KMS-11 (cell line): ENCODE results near the gene CSMD2.

Experiments used
- H2AFZ ChIP-seq: fragments of 200-600 bp; sonication (generic); 2 replicates; pipeline ENCODE4 v1.6.1; 2016; ENCODE audit warnings: antibody characterized with exemption, mixed run types, low read depth
- H3K27ac ChIP-seq: fragments of 200-600 bp; sonication (generic); 2 replicates; pipeline ENCODE4 v1.6.1; 2016; ENCODE audit warnings: mild to moderate bottlenecking, mixed run types
- H3K27me3 ChIP-seq: fragments of 200-600 bp; sonication (generic); 2 replicates; pipeline ENCODE4 v1.6.1; 2017; ENCODE audit warnings: mild to moderate bottlenecking, low read depth, mixed run types, moderate library complexity; ENCODE audit not compliant: insufficient read depth
- H3K36me3 ChIP-seq: fragments of 200-600 bp; sonication (generic); 2 replicates; pipeline ENCODE4 v1.6.1; 2017; ENCODE audit warnings: mild to moderate bottlenecking, mixed run types; ENCODE audit not compliant: insufficient read depth
- H3K4me1 ChIP-seq: fragments of 200-600 bp; sonication (generic); 2 replicates; pipeline ENCODE4 v1.6.1; 2016; ENCODE audit warnings: mild to moderate bottlenecking, low read depth, mixed run types; ENCODE audit not compliant: poor library complexity, severe bottlenecking
- H3K4me2 ChIP-seq: fragments of 200-600 bp; sonication (generic); 2 replicates; pipeline ENCODE4 v1.7.0; 2016; ENCODE audit warnings: mild to moderate bottlenecking, mixed run types
- H3K4me3 ChIP-seq: fragments of 200-600 bp; sonication (generic); IDR thresholded peaks from 2 replicates; pipeline ENCODE4 v1.6.1; 2017; ENCODE audit warnings: low read depth, low read length, mixed read lengths; ENCODE audit not compliant: insufficient read depth
- H3K79me2 ChIP-seq: fragments of 200-600 bp; sonication (generic); 2 replicates; pipeline ENCODE4 v1.6.1; 2016; ENCODE audit warnings: low read depth, mixed run types; ENCODE audit not compliant: insufficient read depth
- H3K9ac ChIP-seq: fragments of 200-600 bp; sonication (generic); 2 replicates; pipeline ENCODE4 v1.6.1; 2016; ENCODE audit warnings: mild to moderate bottlenecking, mixed run types
- H4K20me1 ChIP-seq: fragments of 200-600 bp; sonication (generic); 2 replicates; pipeline ENCODE4 v1.6.1; 2016; ENCODE audit warnings: mild to moderate bottlenecking, mixed run types; ENCODE audit not compliant: insufficient read depth
- CTCF ChIP-seq: fragments of 200-600 bp; sonication (generic); conservative IDR thresholded peaks from 2 replicates; pipeline ENCODE4 v1.6.1; 2017; ENCODE audit warnings: low read depth, mild to moderate bottlenecking, antibody characterized with exemption, low read length, moderate library complexity, mixed read lengths

The CSMD2 gene

DNA sequence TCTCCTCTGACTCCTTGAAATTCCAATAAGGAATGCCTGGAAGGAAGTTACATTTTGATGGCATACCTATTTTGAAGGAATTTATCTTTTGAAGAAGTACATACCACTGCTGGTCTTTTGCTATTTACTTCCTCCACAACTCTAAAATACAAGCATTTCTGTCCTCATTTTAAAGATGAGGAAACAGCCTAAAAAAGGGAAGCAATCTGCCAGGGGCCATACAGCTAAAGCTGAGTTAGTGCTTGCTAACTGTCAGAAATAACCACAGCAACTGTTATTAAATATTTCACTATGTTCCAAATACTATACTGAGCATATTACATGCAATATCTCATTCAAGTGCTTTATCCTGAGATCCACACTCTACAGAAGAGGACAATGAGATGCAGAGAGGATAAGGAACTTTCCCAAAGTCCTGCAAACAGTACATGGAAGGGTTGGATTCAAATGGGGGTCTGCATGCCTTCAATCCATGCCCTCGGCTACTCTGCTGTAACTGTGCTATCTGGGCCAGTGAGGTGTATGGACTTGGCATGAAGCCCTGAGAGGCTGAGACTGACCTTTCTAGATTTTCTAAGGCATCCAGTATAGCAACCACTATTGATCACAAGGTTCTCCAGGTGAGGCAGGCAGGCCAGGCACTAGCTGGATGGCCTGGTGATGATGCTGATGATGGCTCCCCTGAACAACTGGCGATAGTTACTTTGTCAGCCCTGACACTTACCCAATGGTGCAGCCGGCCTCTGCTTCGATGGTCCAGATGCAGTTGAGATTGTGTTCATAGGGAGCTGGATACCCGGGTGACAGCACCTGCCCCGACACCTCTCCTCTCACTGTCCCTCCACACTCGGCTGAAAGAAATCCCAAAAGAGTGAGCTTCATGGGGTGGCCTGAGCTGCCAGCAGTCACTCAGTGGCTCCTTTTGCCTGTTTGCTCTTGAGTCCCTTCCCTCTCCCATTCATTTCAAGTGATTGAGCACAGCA is 472.5 kb downstream of the CSMD2 start:
- no peak for TF ChIP-seq CTCF
- no peak overlapping the region for H3K4me2 ChIP-seq
- no peaks in the 10 kb centered on the region for H3K36me3 ChIP-seq
- no peak overlapping the region for H3K4me3 ChIP-seq
- H3K4me1 ChIP-seq: no peaks in the 10 kb centered on the region
- H3K9ac ChIP-seq: no peak overlapping the region
- no peaks in the 10 kb centered on the region; the same call in 1 of the 2 replicates for H3K27me3 ChIP-seq
- no peaks in the 10 kb centered on the region for H4K20me1 ChIP-seq
- no peak overlapping the region for H2AFZ ChIP-seq
- H3K27ac ChIP-seq: no peak overlapping the region
- no peaks in the 10 kb centered on the region for H3K79me2 ChIP-seq

DNA sequence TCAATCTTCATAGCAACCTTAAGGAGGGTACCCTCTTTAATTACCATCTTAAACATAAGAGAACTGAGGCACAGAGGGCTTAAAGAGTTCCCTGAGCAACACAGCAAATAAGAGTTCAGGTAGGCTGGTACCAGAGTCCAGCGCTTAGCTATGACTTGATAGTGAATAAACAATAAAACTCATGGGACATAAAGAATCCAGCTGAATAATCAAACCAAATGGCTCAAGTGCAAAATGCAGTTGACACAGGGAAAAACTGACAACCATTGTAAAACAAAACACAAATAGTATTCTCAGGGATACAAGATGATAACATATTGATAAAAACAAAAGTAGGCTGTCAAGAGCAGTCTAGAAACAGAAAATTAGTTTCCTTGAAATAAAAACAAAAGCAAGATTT is 478.0 kb downstream of the CSMD2 start:
- TF ChIP-seq CTCF: no peak
- no peaks in the 10 kb centered on the region for H3K36me3 ChIP-seq
- H3K4me1 ChIP-seq: no peaks in the 10 kb centered on the region

GRCh38 chr1:33686551-33686950 is 478.5 kb downstream of the CSMD2 start:
- H3K9ac ChIP-seq: no peak overlapping the region
- no peak overlapping the region for H2AFZ ChIP-seq
- no peaks in the 10 kb centered on the region for H3K79me2 ChIP-seq
- TF ChIP-seq CTCF: no peak
- H4K20me1 ChIP-seq: no peaks in the 10 kb centered on the region
- H3K4me2 ChIP-seq: no peak overlapping the region
- no peak overlapping the region for H3K27ac ChIP-seq
- no peaks in the 10 kb centered on the region; the same call in 1 of the 2 replicates for H3K27me3 ChIP-seq
- H3K4me1 ChIP-seq: no peaks in the 10 kb centered on the region
- H3K36me3 ChIP-seq: no peaks in the 10 kb centered on the region
- no peak overlapping the region for H3K4me3 ChIP-seq

More for the DNA sequence above, 478.0 kb downstream of the CSMD2 start:
- Histone ChIP-seq H3K9ac (no peak overlapping the region), H3K4me3 (no peak overlapping the region), H3K79me2 (no peaks in the 10 kb centered on the region), H3K27me3 (no peaks in the 10 kb centered on the region; the same call in 1 of the 2 replicates), H3K4me2 (no peak overlapping the region), H3K27ac (no peak overlapping the region), H4K20me1 (no peaks in the 10 kb centered on the region), H2AFZ (no peak overlapping the region)

DNA sequence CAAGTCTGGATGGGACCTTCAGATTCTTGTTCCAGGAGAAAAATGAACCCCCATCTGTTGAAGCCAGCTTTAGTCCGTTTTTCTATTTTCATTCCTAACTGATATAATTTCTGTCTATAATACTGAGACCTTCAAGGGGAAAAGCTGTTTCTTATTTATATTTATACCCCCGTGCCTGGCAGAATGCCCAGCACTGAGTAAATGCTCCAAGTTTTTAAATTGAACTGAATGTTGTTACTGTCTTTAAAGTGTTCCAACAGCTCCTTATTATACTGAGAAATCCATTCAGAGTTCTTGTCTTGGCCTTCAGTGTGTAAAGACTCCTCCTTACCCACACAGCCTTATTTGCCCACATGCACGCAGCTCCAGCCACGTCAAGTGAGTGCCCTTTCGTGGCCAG is 479.8 kb downstream of the CSMD2 start:
- Histone ChIP-seq H3K27me3 (no peaks in the 10 kb centered on the region; the same call in 1 of the 2 replicates), H3K27ac (no peak overlapping the region), H3K79me2 (no peaks in the 10 kb centered on the region)

More for the DNA sequence above, 479.8 kb downstream of the CSMD2 start:
- TF ChIP-seq CTCF: no peak
- Histone ChIP-seq H3K4me1 (no peaks in the 10 kb centered on the region), H3K36me3 (no peaks in the 10 kb centered on the region), H3K4me3 (no peak overlapping the region), H4K20me1 (no peaks in the 10 kb centered on the region), H2AFZ (no peak overlapping the region), H3K9ac (no peak overlapping the region), H3K4me2 (no peak overlapping the region)
